Activated CD8-positive, alpha-beta memory T cell treated with anti-CD3 and anti-CD28 coated beads, Interleukin-2, amount 50 U/mL, for 24 hours (primary cell): ENCODE measurements around the gene NFIC.

Source experiments
- DNase-seq: peaks from one replicate; pipeline ENCODE4 v3.0.0-alpha.2; 2020; ENCODE audit errors: extremely low read depth

Gene NFIC

GRCh38 chr19:3508771-3509535, 142.6 kb downstream of the NFIC start:
- no peak for DNase-seq

GRCh38 chr19:3509566-3509989, 143.2 kb downstream of the NFIC start:
- no peak for DNase-seq

GRCh38 chr19:3510727-3511126, 144.3 kb downstream of the NFIC start:
- DNase-seq = no peak

GRCh38 chr19:3511506-3512251, 145.3 kb downstream of the NFIC start:
- no peak for DNase-seq

- no peak for DNase-seq
These were observed 146.3 kb downstream of the NFIC start for GRCh38 chr19:3512562-3513228.

GRCh38 chr19:3513229-3514140, 147.1 kb downstream of the NFIC start:
- no peak for DNase-seq

GRCh38 chr19:3514930-3515329, 148.5 kb downstream of the NFIC start:
- no peak for DNase-seq

- no peak for DNase-seq
These were observed 149.6 kb downstream of the NFIC start for GRCh38 chr19:3515891-3516422.

GRCh38 chr19:3516675-3517207, 150.4 kb downstream of the NFIC start:
- DNase-seq = no peak

GRCh38 chr19:3517638-3518037, 151.3 kb downstream of the NFIC start:
- no peak for DNase-seq

- no peak for DNase-seq
These were observed 151.9 kb downstream of the NFIC start for GRCh38 chr19:3518255-3518654.

GRCh38 chr19:3518659-3519058, 152.3 kb downstream of the NFIC start:
- no peak for DNase-seq
